ENCODE data around the gene ABAT.
"Not testable (repeated sequence)": the region's sequence is repeated elsewhere in the genome, so short reads cannot be mapped to it uniquely, and the experiment has no call there.

Gene ABAT

DNA sequence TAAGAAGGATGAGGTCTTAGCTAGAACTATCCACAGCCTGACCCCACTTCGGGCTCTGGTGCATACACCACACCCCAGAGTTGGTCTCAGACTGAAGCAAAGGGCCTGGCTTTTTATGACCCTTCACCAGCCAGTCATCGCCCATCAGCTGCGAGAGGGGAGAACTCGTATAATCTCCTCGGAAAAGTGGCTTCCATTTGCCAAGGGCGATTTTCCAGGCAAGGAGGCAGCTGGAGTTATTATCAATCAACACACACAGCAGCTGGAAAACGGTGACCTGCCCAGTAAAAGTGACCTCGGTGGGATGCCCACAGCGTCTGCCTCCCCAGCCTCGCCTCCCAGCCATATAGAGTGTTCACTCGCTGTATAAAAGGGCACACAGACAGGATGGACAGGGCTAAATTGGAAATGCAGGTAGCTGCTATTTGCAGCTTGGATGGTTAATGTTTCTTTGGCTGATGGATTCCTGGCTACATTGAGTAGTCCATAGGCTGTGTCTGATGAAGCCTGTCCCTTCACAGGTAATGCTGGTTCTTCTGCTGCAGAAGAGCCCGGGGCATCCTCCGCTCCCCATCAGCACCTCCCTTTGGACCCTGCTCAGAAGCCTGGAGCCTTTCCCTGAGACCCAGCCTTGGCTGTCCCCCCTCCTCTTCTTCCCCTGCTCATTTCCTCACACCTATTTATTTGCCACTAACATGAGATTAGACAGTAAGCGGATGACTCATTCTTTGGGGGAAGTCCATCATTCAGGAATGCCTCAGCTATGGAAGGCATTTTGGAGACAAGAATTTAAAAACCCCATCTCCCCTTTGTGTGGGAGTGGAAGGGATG is 77.3 kb downstream of the ABAT start:
- DNase-seq = peak; percentile 70

DNA sequence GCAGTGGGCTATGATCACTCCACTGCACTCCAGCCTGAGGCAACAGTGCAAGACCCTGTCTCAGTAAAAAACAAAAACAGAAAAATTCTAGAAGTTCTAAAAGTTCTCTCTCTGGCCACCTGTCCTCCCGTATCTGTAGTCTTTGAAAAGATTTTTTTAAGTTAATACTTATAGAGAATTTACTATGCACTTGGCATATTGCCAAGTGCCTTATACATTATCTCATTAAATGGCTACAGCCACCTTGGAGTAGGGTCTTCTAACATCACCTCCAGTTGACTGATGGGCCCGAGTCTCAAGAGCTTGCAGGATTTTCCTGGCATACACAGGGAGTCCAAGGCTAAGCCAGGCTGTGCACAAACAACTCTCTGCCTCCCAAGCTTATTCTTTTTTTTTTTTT is 78.3 kb downstream of the ABAT start:
- no peak for DNase-seq

GRCh38 chr16:8753416-8754054 is 79.1 kb downstream of the ABAT start:
- no peak for DNase-seq

GRCh38 chr16:8756755-8757154 is 82.3 kb downstream of the ABAT start:
- no peak for DNase-seq

DNA sequence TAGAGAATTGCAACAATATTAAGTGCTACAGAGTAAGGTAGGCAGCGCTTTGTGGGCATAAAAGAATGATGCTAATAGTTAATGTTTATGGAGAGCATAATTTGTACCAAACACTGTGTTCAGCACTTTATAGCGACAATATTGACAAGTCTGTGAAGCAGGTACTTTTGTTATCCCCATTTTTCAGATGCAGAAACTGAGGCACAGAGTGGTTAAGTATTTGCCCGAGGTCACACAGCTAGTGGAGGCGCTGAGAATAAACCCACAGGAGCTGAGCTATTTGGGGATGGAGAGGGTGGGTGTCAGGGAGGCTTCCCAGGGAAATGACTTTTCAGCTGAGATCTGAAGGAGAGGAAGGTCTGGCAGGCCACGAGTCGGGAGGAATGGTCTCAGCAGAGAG is 83.6 kb downstream of the ABAT start:
- no peak for DNase-seq

DNA sequence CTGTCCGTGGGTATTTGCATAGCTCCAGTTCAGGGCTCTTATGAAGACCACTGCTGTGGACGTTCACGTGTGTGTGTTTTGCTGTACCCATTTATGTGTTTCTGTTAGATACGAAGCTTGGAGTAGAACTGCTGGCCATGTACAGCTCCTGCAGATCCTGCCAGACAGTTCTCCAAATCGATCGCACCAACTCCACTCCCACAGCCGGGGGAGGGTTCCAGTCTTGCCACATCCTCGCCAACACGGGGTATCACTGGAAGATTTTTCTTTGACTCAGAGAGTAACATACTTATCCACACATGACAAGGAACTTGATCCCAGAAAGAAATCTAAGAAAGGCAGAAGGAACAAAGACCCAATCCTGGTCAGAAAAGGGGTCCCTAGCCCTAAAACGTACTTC is 85.6 kb downstream of the ABAT start:
- no peak for DNase-seq

DNA sequence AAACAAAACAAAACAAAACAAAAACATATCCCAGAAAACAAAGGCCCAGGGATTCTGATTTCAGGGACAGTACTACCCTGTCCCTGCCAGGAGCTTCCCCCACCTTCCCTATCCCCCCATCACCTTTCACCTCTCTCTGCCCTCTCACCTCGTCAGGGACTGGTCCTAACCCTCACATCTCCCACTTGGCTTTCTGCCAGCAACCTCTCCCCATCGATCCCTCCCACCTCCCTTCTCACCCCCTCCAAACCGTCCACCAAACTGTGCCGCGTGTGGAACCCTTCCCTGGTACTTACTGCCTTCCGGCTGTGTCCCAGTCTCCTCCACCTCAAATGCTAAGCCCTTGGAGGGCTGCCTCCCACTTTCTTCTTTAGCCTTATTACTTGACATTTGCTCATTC is 86.7 kb downstream of the ABAT start:
- no peak for DNase-seq

DNA sequence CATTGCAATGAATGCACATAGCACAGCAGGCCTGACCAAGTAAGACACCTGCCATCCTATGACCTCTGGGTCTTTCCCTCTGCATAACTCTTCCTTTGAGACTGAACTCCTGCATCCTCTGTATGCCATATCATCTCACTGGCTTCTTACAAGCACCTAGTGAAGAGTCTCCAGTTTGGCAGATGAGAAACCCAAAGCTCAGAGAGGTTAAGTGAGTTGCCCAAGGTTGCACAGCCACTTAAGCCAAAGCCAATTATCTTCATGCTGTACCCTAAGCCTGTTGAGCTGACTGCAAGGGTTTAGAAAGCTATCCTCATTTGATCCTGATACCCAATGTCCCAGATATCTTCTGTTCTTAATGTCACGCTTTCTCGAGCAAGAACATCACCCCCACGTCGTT is 87.8 kb downstream of the ABAT start:
- DNase-seq = no peak

DNA sequence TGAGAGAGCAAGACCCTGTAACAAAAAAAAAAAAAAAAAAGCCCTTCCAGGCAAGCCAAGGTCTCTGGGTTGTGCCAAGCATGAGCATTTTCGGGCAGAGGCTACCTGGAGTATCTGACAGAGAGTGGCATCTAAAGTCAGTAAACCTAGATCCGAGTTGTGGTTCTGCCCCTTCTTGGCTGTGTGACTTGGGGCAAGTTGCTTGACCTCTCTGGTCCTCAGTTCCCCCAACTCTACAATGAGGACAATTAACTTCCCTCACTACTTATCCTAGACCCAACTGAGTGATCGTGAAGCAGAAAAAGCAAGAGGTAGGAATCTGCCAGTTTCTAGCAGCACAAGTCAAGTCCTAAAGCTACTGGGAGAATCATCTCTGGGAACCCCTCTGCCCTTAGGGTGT is 88.7 kb downstream of the ABAT start:
- no peak for DNase-seq

GRCh38 chr16:8763899-8764298 is 89.5 kb downstream of the ABAT start:
- no peak for DNase-seq

DNA sequence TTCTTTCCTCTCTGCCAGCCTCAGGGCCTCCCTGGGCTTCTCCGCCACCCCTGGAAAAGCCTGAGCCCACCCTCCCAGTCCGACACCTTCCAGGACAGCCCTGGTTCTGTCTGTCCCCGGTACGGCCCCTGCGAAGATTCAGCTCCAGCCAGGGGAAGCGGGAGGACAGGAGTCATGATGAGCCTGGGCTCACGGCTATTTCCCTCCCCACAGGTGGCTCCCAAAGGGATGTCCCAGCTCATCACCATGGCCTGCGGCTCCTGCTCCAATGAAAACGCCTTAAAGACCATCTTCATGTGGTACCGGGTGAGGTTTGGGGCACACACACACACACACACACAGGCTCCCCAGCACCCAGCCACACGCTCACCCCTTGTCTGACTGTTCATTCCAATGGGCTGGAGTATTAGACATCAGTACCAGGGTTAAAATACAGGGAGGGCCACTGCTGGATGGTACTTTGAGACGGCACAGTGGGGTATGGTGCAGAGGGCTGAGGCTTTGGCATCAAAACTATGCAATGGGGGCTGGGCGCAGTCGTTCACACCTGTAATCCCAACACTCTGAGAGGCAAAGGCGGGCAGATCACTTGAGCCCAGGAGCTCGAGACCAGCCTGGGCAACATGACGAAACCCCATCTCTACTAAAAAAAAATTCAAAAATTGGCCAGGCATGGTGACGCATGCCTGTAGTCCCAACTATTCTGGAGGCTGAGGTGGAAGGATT is 90.3 kb downstream of the ABAT start:
- no peak for DNase-seq

DNA sequence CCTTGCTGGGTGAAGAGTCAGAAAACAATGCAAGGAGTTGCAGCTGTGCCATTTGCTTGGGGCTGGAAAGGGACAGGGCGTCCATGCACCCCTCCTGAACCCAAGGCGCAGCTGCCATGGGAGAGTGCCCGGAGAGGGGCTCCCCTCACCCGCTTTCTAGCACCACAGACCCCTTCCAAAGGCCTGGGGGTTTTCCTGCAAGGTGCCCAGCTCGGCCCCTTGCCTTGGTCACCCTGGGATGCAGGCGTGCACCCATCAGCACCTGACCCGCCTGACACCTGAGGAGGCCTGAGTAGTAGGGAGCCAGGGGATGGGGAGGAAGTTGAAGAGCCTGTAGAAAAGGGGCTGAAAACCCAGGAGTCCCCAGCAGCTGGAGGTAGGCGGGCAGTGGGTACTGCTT is 92.8 kb downstream of the ABAT start:
- DNase-seq = no peak

DNA sequence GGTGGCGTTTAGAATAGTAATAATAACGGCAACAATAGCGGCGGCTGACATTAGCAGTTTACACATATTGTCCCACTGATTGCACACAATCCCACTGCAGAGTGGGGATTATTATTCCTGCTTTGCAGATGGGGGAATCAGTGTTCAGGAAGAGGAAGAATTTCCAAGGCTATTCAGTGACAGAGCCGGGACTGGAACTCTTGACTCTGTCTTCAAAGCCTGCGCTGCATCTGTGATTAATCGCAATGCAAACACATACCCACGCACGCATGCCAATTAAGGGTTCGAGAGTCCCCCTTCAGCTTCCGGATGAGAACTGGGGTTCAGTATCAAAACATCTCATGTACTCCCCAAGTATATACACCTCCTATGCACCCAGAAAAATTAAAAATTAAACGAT is 93.9 kb downstream of the ABAT start:
- no peak for DNase-seq

DNA sequence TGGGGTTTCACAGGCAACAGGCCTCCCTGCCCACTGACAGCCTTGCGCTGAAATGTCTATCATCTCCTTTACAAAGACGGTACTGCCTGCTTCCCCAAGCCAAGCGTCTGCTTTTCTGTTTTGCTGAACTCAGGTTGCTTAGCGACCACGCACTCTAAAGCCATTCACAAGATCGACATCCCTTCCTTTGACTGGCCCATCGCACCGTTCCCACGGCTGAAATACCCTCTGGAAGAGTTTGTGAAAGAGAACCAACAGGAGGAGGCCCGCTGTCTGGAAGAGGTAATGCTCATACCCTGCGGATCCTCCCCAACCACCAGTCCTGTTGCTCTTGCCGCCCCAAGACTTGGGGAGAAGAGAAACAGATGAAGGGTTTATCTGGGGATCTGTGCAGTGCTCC is 94.3 kb downstream of the ABAT start:
- DNase-seq = no peak

- no peak for DNase-seq
Observed at GRCh38 chr16:8773537-8773936, 99.1 kb downstream of the ABAT start.

DNA sequence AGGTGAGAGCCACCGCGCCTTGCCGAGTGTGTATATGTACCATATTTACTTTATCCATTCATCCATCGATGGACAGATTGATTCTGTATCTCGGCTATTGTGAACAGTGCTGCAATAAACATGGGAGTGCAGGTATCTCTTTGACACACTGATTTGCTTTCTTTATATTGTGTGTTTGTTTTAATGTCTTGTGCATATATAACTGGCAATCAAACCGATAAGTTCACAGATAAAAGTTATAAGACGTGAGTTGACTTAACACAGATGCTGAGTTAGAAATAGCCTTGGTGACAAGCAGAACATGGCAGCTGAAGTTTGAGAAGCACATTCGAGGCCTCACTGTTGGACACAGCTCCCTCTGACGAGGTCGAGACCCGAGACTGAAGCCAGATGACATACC is 99.8 kb downstream of the ABAT start:
- DNase-seq = no peak

DNA sequence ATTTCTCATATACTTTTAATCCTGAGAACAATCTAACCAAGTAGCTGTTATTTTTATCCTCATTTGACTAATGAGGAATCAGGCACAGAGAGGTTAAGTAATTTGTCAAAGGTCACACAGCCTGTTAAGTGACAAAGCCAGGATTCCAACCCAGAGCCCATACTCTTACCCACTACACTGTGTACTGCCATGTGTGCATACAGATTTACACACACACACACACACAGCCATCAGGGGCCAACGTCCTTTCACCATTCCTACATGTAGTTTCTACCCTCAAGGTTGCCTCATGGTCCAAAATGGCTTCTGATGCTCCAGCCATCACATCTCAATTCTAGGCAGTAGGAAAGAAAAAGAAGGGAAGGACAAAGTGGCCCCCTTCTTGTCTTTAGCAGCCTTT is 100.9 kb downstream of the ABAT start:
- no peak for DNase-seq

DNA sequence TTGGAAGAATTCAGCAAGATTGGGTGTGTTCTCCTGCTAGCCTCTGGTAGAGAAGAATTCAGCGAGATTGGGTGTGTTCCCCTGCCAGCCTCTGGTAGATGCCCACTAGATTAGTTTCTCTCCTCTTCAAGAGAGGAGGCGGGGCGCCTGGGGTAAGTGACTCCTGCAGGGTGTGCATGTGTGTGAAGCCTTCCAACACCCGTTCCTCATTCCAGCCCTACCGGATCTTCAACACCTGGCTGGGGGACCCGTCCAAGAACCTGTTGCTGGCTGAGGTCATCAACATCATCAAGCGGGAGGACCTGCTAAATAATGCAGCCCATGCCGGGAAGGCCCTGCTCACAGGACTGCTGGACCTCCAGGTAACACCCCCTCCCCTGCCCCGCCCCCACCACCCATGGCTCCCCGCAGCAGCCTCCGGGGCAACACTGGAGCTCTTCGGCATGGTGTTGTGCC is 101.7 kb downstream of the ABAT start:
- DNase-seq = no peak

DNA sequence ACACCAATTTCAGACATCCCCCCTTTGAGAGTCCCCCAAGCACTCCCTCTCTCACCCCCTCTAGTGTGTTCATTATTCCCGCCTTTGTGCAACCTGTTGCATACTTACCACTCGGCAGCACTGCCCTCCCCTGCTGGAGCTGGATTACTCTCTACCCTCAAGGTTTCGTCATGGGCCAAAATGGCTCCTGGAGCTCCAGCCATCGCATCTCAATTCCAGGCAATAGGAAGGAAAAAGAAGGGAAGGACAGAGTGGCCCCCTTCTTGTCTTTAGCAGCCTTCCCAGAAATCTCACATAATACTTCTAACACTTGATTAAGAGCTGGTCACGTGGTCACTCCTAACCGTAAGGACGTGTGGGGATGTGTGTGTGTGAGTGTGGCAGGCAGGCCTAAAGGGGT is 102.8 kb downstream of the ABAT start:
- DNase-seq = no peak

DNA sequence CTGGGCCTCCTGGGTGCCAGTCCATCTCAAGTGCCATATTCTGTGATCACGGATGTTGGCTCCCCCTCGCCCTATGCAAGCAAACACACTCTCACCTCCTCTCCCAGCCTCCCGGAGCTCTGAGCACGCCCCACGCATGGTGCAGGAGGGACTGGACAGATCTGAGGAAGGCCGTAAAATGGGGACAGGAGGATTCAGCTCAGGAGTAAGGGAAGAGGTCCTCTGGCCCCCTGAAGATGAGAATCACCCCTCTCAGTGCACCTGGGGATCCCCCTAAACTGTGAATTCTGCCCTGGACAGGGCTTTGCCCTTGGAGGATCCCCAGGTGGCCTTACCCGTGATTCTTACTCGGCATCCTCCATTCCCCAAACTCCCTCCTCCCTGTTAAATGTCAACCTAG is 107.4 kb downstream of the ABAT start:
- no peak for DNase-seq

GRCh38 chr16:8782673-8783072 is 108.3 kb downstream of the ABAT start:
- DNase-seq = no peak

GRCh38 chr16:8785408-8785807 is 111.0 kb downstream of the ABAT start:
- no peak for DNase-seq

DNA sequence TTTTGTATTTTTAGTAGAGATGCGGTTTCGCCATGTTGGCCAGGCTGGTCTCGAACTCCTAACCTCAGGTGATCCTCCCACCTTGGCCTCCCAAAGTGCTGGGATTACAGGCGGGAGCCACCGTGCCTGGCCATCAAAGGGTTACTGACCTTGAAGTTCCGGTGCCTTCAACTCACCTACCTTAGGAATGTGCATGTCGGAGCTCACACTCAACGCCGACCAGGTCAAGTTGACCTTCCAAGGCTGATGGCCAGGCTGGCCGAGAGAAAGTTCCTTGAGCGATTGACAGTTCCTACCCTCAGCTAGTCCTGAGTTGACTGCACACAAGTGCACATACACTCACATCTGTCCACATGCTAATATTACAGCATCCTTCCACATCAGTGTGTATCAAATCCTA is 111.9 kb downstream of the ABAT start:
- not testable (repeated sequence) for DNase-seq

GRCh38 chr16:8788578-8789172 is 114.3 kb downstream of the ABAT start:
- DNase-seq = no peak
